Activated B cell treated with CpG ODN at 0.5 μM for 24 hours (primary cell): Measurements from ENCODE around the gene AFF4. TPM values are rescaled to one million over a fixed set of nuclear protein-coding genes. Genes with fewer than 3 reads are reported as not detected.

Experiments used
- ATAC-seq: fragments of 200-7000 bp; cut with Tn5 transposase; one replicate; pipeline ENCODE4 v1.10.0; 2021; ENCODE audit warnings: low read depth, mild to moderate bottlenecking, moderate library complexity
- CTCF ChIA-PET: fragments of 350-600 bp; sonication (Branson Sonifier 250); formaldehyde crosslinking; loops from one replicate; lab custom pipeline; 2021; ENCODE audit warnings: antibody characterized with exemption; lab: Charles Lee
- POLR2A ChIA-PET: fragments of 350-600 bp; sonication (Branson Sonifier 250); formaldehyde crosslinking; loops from one replicate; lab custom pipeline; 2021; ENCODE audit warnings: antibody characterized with exemption; lab: Charles Lee
- DNase-seq: peaks from one replicate; pipeline ENCODE4 v3.0.0; 2022
- H3K27ac Mint-ChIP-seq: one replicate; pipeline ENCODE4 v1.8.0; 2020; ENCODE audit warnings: mixed read lengths
- H3K27me3 Mint-ChIP-seq: one replicate; pipeline ENCODE4 v1.8.0; 2021; ENCODE audit warnings: mixed read lengths
- H3K36me3 Mint-ChIP-seq: one replicate; pipeline ENCODE4 v1.8.0; 2021; ENCODE audit warnings: low read depth, mixed read lengths
- H3K4me1 Mint-ChIP-seq: one replicate; pipeline ENCODE4 v1.8.0; 2021; ENCODE audit warnings: mixed read lengths
- H3K4me3 Mint-ChIP-seq: one replicate; pipeline ENCODE4 v1.8.0; 2020; ENCODE audit warnings: mild to moderate bottlenecking, mixed read lengths
- H3K9me3 Mint-ChIP-seq: one replicate; pipeline ENCODE4 v1.8.0; 2020; ENCODE audit warnings: mixed read lengths
- CTCF ChIP-seq: fragments of 200-600 bp; IDR thresholded peaks from one replicate; pipeline ENCODE4 v1.8.0; 2022; ENCODE audit warnings: antibody characterized with exemption, mild to moderate bottlenecking
- intact Hi-C: fragments of 100-400 bp; cut with micrococcal nuclease; formaldehyde crosslinking; loops from one replicate; pipeline ENCODE4 v1.15.1; 2024
- total RNA-seq: library from RNA; stranded (reverse); gene quantifications from 2 replicates; pipeline ENCODE4 v1.2.3, GENCODE V29; 2022

Gene AFF4
- total RNA-seq, 1 donor from 2014 or later, result 51.8 TPM

- no peak for ATAC-seq
- POLR2A ChIA-PET, result interaction anchor here (1.7 kb wide), 1 partner anchor 20 kb away, joined by 9 read pairs; the partner anchor contains the start of gene AFF4
Observed at GRCh38 chr5:132943362-132944022, 19.9 kb downstream of the AFF4 start.

GRCh38 chr5:132941331-132941730, 22.1 kb downstream of the AFF4 start:
- H3K9me3 Mint-ChIP-seq, result no peaks in the 10 kb centered on the region
- no peak for TF ChIP-seq CTCF
- no peak overlapping the region for H3K4me3 Mint-ChIP-seq
- CTCF ChIA-PET, result no interaction called here
- intact Hi-C loops, result no loop called here
- H3K27me3 Mint-ChIP-seq, result no peaks in the 10 kb centered on the region
- H3K36me3 Mint-ChIP-seq, result peaks cover 26% of the 10 kb centered on the region
- ATAC-seq, result no peak
- POLR2A ChIA-PET, result interaction anchor here (0.5 kb wide), 1 partner anchor 138 kb away, joined by 3 read pairs; no protein-coding TSS in a partner anchor
- peaks cover 33% of the 10 kb centered on the region for H3K4me1 Mint-ChIP-seq
- no peak for DNase-seq
- no peak overlapping the region for H3K27ac Mint-ChIP-seq

More at GRCh38 chr5:132943362-132944022, 19.9 kb downstream of the AFF4 start:
- H3K4me3 Mint-ChIP-seq, result no peak overlapping the region
- intact Hi-C loops, result no loop called here
- TF ChIP-seq CTCF, result no peak
- DNase-seq, result no peak
- H3K36me3 Mint-ChIP-seq, result peaks cover 18% of the 10 kb centered on the region
- H3K9me3 Mint-ChIP-seq, result no peaks in the 10 kb centered on the region
- peaks cover 35% of the 10 kb centered on the region for H3K4me1 Mint-ChIP-seq
- CTCF ChIA-PET, result interaction anchor here (0.7 to 1.1 kb wide), 2 partner anchors 16 to 20 kb away, joined by 3 read pairs; partner anchors contain the start of gene AFF4
- H3K27ac Mint-ChIP-seq, result no peak overlapping the region
- H3K27me3 Mint-ChIP-seq, result no peaks in the 10 kb centered on the region

- peaks cover 84% of the 10 kb centered on the region for H3K36me3 Mint-ChIP-seq
Observed at GRCh38 chr5:132928062-132928407, 35.4 kb downstream of the AFF4 start.

GRCh38 chr5:132927355-132928061, 35.9 kb downstream of the AFF4 start:
- TF ChIP-seq CTCF, result no peak
- Mint-ChIP-seq H3K4me3 (no peak overlapping the region), H3K4me1 (peaks cover 4% of the 10 kb centered on the region), H3K9me3 (no peaks in the 10 kb centered on the region), H3K27me3 (no peaks in the 10 kb centered on the region), H3K27ac (no peak overlapping the region), H3K36me3 (peaks cover 81% of the 10 kb centered on the region)
- ChIA-PET POLR2A (interaction anchor here (0.6 kb wide), 1 partner anchor 32 kb away, joined by 3 read pairs; no protein-coding TSS in a partner anchor), CTCF (no interaction called here)
- DNase-seq (no peak), ATAC-seq (no peak)
- intact Hi-C loops, result no loop called here

More at GRCh38 chr5:132928062-132928407, 35.4 kb downstream of the AFF4 start:
- ChIA-PET POLR2A (no interaction called here), CTCF (no interaction called here)
- DNase-seq (no peak), ATAC-seq (no peak)
- no peak overlapping the region for H3K4me3 Mint-ChIP-seq
- intact Hi-C loops, result no loop called here
- peaks cover 4% of the 10 kb centered on the region for H3K4me1 Mint-ChIP-seq
- H3K9me3 Mint-ChIP-seq, result no peaks in the 10 kb centered on the region
- H3K27me3 Mint-ChIP-seq, result no peaks in the 10 kb centered on the region
- no peak overlapping the region for H3K27ac Mint-ChIP-seq
- TF ChIP-seq CTCF, result no peak

- H3K9me3 Mint-ChIP-seq, result no peaks in the 10 kb centered on the region
- POLR2A ChIA-PET, result interaction anchor here (0.6 kb wide), 3 partner anchors 26 to 1016 kb away, joined by 3 to 9 read pairs (median 4); no protein-coding TSS in a partner anchor
- intact Hi-C loops, result no loop called here
- ATAC-seq (no peak), DNase-seq (no peak)
- no peak overlapping the region for H3K27ac Mint-ChIP-seq
- no peak overlapping the region for H3K4me3 Mint-ChIP-seq
- peaks cover 82% of the 10 kb centered on the region for H3K36me3 Mint-ChIP-seq
- H3K4me1 Mint-ChIP-seq, result peaks cover 4% of the 10 kb centered on the region
- H3K27me3 Mint-ChIP-seq, result no peaks in the 10 kb centered on the region
- CTCF ChIA-PET, result no interaction called here
- no peak for TF ChIP-seq CTCF
Observed at GRCh38 chr5:132926437-132926836, 37.0 kb downstream of the AFF4 start.
